HepG2 (cell line): ENCODE results near the gene NKPD1. TPM values are rescaled to one million over a fixed set of nuclear protein-coding genes. Genes with fewer than 3 reads are reported as not detected.

Source experiments
- ATAC-seq: fragments of 200-7000 bp; cut with Tn5 transposase; 3 replicates; pipeline ENCODE4 v1.9.1; 2020; ENCODE audit warnings: mild to moderate bottlenecking, moderate library complexity
- BruUV-seq: library from RNA; stranded (reverse); fragments of 400-500 nt; replicated peaks from 2 replicates; lab custom pipeline; 2021; lab: Mats Ljungman, UMichigan
- CTCF ChIA-PET: fragments of 300-600 bp; formaldehyde crosslinking; extraction: SDS; loops from one replicate; lab custom pipeline; 2021; ENCODE audit warnings: low total read pairs, inconsistent platforms, low intra/inter-chr PET ratio; lab: Yijun Ruan, JAX
- POLR2A ChIA-PET: fragments of 350-600 bp; sonication (Branson Sonifier 250); formaldehyde crosslinking; loops from one replicate; lab custom pipeline; 2020; ENCODE audit warnings: antibody characterized with exemption, inconsistent platforms; lab: Yijun Ruan, JAX
- DNase-seq: peaks from one replicate; pipeline ENCODE4 v3.0.0-alpha.2; 2015; ENCODE audit warnings: low spot score
- FAIRE-seq: peaks from 3 replicates; lab custom pipeline; 2011; peaks lifted over from hg19 to GRCh38; lab: Jason Lieb, UNC
- H2AFZ ChIP-seq: one replicate; pipeline ENCODE4 v1.6.1; 2011; ENCODE audit warnings: low read length, inconsistent platforms
- H3K27ac ChIP-seq: fragments of 300-600 bp; 3 replicates; pipeline ENCODE4 v1.8.0; 2011; ENCODE audit warnings: mixed run types, mild to moderate bottlenecking, mixed read lengths, low read length, inconsistent platforms; ENCODE audit not compliant: insufficient read depth; ENCODE audit errors: extremely low read length
- H3K27me3 ChIP-seq, 2 experiments: fragments of 200-600 bp in 1 of 2; 2 replicates in 1 of 2; 3 replicates in 1 of 2; pipeline versions ENCODE4 v1.6.0 to v1.8.0; 2011; ENCODE audit warnings: low read length in 2 of 2, mild to moderate bottlenecking in 2 of 2, moderate library complexity in 2 of 2, inconsistent platforms in 1 of 2; ENCODE audit not compliant: insufficient read depth in 2 of 2, control insufficient read depth in 1 of 2
- H3K36me3 ChIP-seq, 2 experiments: fragments of 200-600 bp in 1 of 2; replicated peaks in 1 of 2; 2 replicates in 1 of 2; 3 replicates in 1 of 2; pipeline versions ENCODE4 v1.5.1 to v1.8.0; 2011; ENCODE audit warnings: low read length in 2 of 2, inconsistent platforms in 1 of 2; ENCODE audit not compliant: insufficient read depth in 2 of 2, control insufficient read depth in 1 of 2
- H3K4me1 ChIP-seq: 2 replicates; pipeline ENCODE4 v1.5.1; 2012; ENCODE audit warnings: low read length, inconsistent platforms; ENCODE audit not compliant: insufficient read depth
- H3K4me2 ChIP-seq: 2 replicates; pipeline ENCODE4 v1.6.0; 2011; ENCODE audit warnings: low read depth, low read length, inconsistent platforms
- H3K4me3 ChIP-seq, 3 experiments: fragments of 200-600 bp in 1 of 3; sonication (generic), shearing (Covaris generic) in 1 of 3; replicated peaks in 1 of 3; 2 replicates each; pipeline ENCODE4 v1.5.1; 2011 to 2016; ENCODE audit warnings: low read length in 3 of 3, inconsistent platforms in 2 of 3, low read depth in 2 of 3, mild to moderate bottlenecking in 2 of 3, control low read depth in 1 of 3, mixed read lengths in 1 of 3; ENCODE audit not compliant: insufficient read depth in 1 of 3
- H3K79me2 ChIP-seq: one replicate; pipeline ENCODE4 v1.6.1; 2011; ENCODE audit warnings: low read length, inconsistent platforms; ENCODE audit not compliant: insufficient read depth
- H3K9ac ChIP-seq: 2 replicates; pipeline ENCODE4 v1.6.0; 2011; ENCODE audit warnings: mild to moderate bottlenecking, low read depth, low read length, inconsistent platforms; ENCODE audit not compliant: insufficient read depth
- H3K9me3 ChIP-seq: 2 replicates; pipeline ENCODE4 v1.5.1; 2012; ENCODE audit warnings: mild to moderate bottlenecking, low read length
- H4K20me1 ChIP-seq: 2 replicates; pipeline ENCODE4 v1.6.0; 2011; ENCODE audit warnings: inconsistent platforms, mild to moderate bottlenecking, low read length, moderate library complexity; ENCODE audit not compliant: insufficient read depth
- CBX5 ChIP-seq: sonication (generic); formaldehyde crosslinking; IDR thresholded peaks from 2 replicates; pipeline ENCODE4 v1.4.0; 2020; ENCODE audit warnings: missing genetic modification reagents, borderline replicate concordance
- HDAC6 ChIP-seq: fragments of 200-600 bp; sonication (generic); IDR thresholded peaks from 2 replicates; pipeline ENCODE4 v1.7.0; 2017; ENCODE audit warnings: mild to moderate bottlenecking, antibody characterized with exemption, low read length, low read depth
- NFE2L2 ChIP-seq: fragments of 150-350 bp; IDR thresholded peaks from 2 replicates; pipeline ENCODE4 v1.6.1; 2014; ENCODE audit warnings: low read length
- NFIB ChIP-seq: sonication (generic); formaldehyde crosslinking; IDR thresholded peaks from 2 replicates; pipeline ENCODE4 v1.9.0; 2021; ENCODE audit warnings: missing genetic modification reagents, mild to moderate bottlenecking, borderline replicate concordance
- SOX5 ChIP-seq: IDR thresholded peaks from 2 replicates; pipeline ENCODE4 v1.6.1; 2016; ENCODE audit warnings: borderline replicate concordance
- TSC22D2 ChIP-seq: sonication (generic); formaldehyde crosslinking; IDR thresholded peaks from 2 replicates; pipeline ENCODE4 v1.5.1; 2020; ENCODE audit warnings: missing genetic modification reagents, mild to moderate bottlenecking, borderline replicate concordance
- ZBTB7A ChIP-seq: sonication (generic); formaldehyde crosslinking; IDR thresholded peaks from 2 replicates; pipeline ENCODE4 v1.8.0; 2022; ENCODE audit warnings: mild to moderate bottlenecking, missing genetic modification reagents
- ZNF543 ChIP-seq: sonication (generic); formaldehyde crosslinking; IDR thresholded peaks from 2 replicates; pipeline ENCODE4 v1.4.0; 2020; ENCODE audit warnings: mild to moderate bottlenecking, missing genetic modification reagents
- ZNF550 ChIP-seq: sonication (generic); formaldehyde crosslinking; IDR thresholded peaks from 2 replicates; pipeline ENCODE4 v1.4.0; 2020; ENCODE audit warnings: mild to moderate bottlenecking, missing genetic modification reagents, borderline replicate concordance
- ZNF556 ChIP-seq: sonication (generic); formaldehyde crosslinking; IDR thresholded peaks from 2 replicates; pipeline ENCODE4 v1.4.0; 2020; ENCODE audit warnings: mild to moderate bottlenecking, missing genetic modification reagents, borderline replicate concordance
- ZNF839 ChIP-seq: sonication (generic); formaldehyde crosslinking; IDR thresholded peaks from 2 replicates; pipeline ENCODE4 v1.4.0; 2020; ENCODE audit warnings: missing genetic modification reagents, mild to moderate bottlenecking, borderline replicate concordance
- WGBS: methylation state at CpG from one replicate; pipeline ENCODE4 v1.1.6; 2017; ENCODE audit warnings: low lambda C conversion rate; 5-methylcytosine and 5-hydroxymethylcytosine counted together
- in situ Hi-C: cut with HindIII; loops from 2 replicates; pipeline ENCODE4 v1.10.0; 2017; ENCODE audit warnings: low pct_unique_long_range_greater_than_20kb; ENCODE audit not compliant: extremely low pct_ligation_motif_present
- intact Hi-C: fragments of 100-400 bp; cut with micrococcal nuclease; formaldehyde crosslinking; loops from one replicate; pipeline ENCODE4 v1.10.0; 2022; ENCODE audit not compliant: unreplicated experiment
- polyA plus RNA-seq, 8 experiments: library from polyadenylated mRNA; depleted of rRNA in 3 of 8; stranded (reverse) in 7 of 8; unstranded in 1 of 8; fragments of >200 nt; fragmentation: Illumina TruSeq in 4 of 8; extraction: Trizol in 4 of 8; gene quantifications; 2 replicates each; pipeline versions ENCODE4 v1.2.1 to v1.2.3, GENCODE V29; 2011 to 2016; ENCODE audit warnings: low read depth in 4 of 8, missing spikeins in 1 of 8, mixed read lengths in 1 of 8; ENCODE audit not compliant: insufficient read depth in 1 of 8
- total RNA-seq, 5 experiments: library from RNA; depleted of rRNA; stranded (reverse); fragments of >200 nt; fragmentation: Illumina TruSeq; extraction: Trizol; gene quantifications; 2 replicates each; pipeline ENCODE4 v1.2.3, GENCODE V29; 2016; ENCODE audit warnings: low read depth in 1 of 5
- TF ChIP-seq, protein P1 (sequence below): sonication (generic); formaldehyde crosslinking; IDR thresholded peaks from 2 replicates; pipeline ENCODE4 v1.9.0; 2022; ENCODE audit warnings: low read depth, missing genetic modification reagents
- TF ChIP-seq, protein P2 (sequence below): sonication (generic); formaldehyde crosslinking; IDR thresholded peaks from 2 replicates; pipeline ENCODE4 v1.8.0; 2022; ENCODE audit warnings: mild to moderate bottlenecking, missing genetic modification reagents, moderate library complexity
- TF ChIP-seq, protein P3 (sequence below): sonication (generic); formaldehyde crosslinking; IDR thresholded peaks from 2 replicates; pipeline ENCODE4 v1.4.0; 2020; ENCODE audit warnings: missing genetic modification reagents
- TF ChIP-seq, protein P4 (sequence below): IDR thresholded peaks from 2 replicates; pipeline ENCODE4 v1.6.1; 2016; ENCODE audit warnings: low read depth, control low read depth

Gene NKPD1
- total and polyA plus RNA-seq, 2 of the 13 experiments (the other 11 are each of a cell fraction or from before 2014, with no cell fraction given): 0.03 TPM; not detected in 1

DNA sequence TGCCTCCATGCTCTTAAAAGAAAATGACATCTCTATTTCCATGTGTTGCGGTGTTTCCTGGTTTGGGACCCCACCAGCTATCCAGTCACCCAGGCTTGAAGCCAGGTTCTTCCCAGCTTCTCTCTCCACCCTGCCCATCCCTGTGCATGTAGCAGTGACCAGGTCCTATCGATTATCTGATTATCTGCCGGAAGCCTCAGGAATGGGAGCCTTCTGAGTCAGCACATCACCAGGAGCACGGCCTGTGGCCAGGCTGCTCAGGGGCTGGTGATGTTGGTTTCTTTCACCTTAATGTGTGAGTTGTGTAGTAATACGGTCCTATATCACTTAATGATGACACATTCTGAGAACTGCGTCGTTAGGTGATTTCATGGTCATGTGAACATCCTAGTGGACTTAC lies 34.1 kb downstream of the NKPD1 start (continued):
- no peak for TF ChIP-seq CBX5 (CRISPR knock-in tag)
- TF ChIP-seq, protein P1, sequence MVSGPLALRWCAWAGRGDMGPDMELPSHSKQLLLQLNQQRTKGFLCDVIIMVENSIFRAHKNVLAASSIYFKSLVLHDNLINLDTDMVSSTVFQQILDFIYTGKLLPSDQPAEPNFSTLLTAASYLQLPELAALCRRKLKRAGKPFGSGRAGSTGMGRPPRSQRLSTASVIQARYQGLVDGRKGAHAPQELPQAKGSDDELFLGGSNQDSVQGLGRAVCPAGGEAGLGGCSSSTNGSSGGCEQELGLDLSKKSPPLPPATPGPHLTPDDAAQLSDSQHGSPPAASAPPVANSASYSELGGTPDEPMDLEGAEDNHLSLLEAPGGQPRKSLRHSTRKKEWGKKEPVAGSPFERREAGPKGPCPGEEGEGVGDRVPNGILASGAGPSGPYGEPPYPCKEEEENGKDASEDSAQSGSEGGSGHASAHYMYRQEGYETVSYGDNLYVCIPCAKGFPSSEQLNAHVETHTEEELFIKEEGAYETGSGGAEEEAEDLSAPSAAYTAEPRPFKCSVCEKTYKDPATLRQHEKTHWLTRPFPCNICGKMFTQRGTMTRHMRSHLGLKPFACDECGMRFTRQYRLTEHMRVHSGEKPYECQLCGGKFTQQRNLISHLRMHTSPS (CRISPR knock-in tag): no peak

DNA sequence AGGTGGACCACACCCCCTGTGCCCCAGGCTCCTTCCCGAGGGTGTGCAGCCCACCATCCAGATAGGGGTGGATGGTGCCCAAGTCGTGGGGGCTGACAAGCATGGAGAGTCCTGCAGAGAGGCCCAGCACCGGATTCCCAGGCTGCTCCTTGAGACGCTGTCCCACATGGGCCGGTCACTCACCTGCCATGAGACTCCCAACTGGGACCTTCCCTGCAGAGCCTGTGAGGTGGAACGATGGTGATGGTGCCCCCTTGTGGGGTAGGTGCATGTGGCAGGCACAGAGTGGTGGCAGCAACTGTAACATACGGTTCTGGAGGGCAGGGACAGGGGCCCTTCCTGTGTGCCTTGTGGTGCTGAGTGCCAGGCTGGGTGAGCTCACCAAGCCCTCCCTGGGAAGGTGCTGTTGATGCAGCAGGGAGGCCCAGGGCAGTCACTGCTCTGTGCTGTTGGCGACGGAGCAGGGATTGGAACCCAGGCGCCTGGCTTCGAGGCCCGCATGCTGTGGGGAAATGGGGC lies 34.7 kb downstream of the NKPD1 start:
- Histone ChIP-seq H3K4me1 (peaks cover 31% of the 10 kb centered on the region), H3K4me3 (no peak overlapping the region), H3K9me3 (no peaks in the 10 kb centered on the region), H3K27ac (no peak overlapping the region), H3K4me2 (no peak overlapping the region), H3K36me3 (peaks cover 9 to 15% of the 10 kb centered on the region in 2 experiments; a peak in 3 of 5 replicates), H3K9ac (no peak overlapping the region), H3K79me2 (peaks cover 42% of the 10 kb centered on the region), H4K20me1 (peaks cover 23% of the 10 kb centered on the region; the same call in 1 of the 2 replicates), H3K27me3 (no peaks in the 10 kb centered on the region), H2AFZ (no peak overlapping the region)
- FAIRE-seq: peak; percentile 91
- POLR2A ChIA-PET: interaction anchor here (0.9 to 1.1 kb wide), 3 partner anchors 10 to 47 kb away, joined by 3 to 5 read pairs (median 4); partner anchors contain the start of genes GEMIN7 and PPP1R37
- BruUV-seq: no TSS peak
- CTCF ChIA-PET: interaction anchor here (1.0 to 1.4 kb wide), 3 partner anchors 22 to 109 kb away, joined by 3 to 7 read pairs (median 4); no protein-coding TSS in a partner anchor
- DNase-seq: peak; percentile 65
- intact Hi-C loops: loop anchor here (1.0 to 5.0 kb wide), 3 partner anchors 22 to 109 kb away; partner anchors contain the start of genes GEMIN7 and ZNF296
- in situ Hi-C loops: loop anchor here (10.0 kb wide), 1 partner anchor 111 kb away; no protein-coding TSS in a partner anchor
- ATAC-seq: peak; percentile 84
- WGBS: 52% methylated on average over 2 of the region's 12 CpGs
- TF ChIP-seq, protein P2, sequence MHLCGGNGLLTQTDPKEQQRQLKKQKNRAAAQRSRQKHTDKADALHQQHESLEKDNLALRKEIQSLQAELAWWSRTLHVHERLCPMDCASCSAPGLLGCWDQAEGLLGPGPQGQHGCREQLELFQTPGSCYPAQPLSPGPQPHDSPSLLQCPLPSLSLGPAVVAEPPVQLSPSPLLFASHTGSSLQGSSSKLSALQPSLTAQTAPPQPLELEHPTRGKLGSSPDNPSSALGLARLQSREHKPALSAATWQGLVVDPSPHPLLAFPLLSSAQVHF (CRISPR knock-in tag): no peak
- TF ChIP-seq ZNF543 (CRISPR knock-in tag): no peak
- no peak for TF ChIP-seq ZNF839 (CRISPR knock-in tag)
- no peak for TF ChIP-seq NFE2L2
- no peak for TF ChIP-seq NFIB (CRISPR knock-in tag)
- 0 out of 2 replicates have a peak, but pooled peaks have one; percentile 43 for TF ChIP-seq TSC22D2
- no peak for TF ChIP-seq ZBTB7A (CRISPR knock-in tag)
- TF ChIP-seq ZNF550 (CRISPR knock-in tag): no peak; the same call in 1 of the 2 replicates
- TF ChIP-seq, protein P3, sequence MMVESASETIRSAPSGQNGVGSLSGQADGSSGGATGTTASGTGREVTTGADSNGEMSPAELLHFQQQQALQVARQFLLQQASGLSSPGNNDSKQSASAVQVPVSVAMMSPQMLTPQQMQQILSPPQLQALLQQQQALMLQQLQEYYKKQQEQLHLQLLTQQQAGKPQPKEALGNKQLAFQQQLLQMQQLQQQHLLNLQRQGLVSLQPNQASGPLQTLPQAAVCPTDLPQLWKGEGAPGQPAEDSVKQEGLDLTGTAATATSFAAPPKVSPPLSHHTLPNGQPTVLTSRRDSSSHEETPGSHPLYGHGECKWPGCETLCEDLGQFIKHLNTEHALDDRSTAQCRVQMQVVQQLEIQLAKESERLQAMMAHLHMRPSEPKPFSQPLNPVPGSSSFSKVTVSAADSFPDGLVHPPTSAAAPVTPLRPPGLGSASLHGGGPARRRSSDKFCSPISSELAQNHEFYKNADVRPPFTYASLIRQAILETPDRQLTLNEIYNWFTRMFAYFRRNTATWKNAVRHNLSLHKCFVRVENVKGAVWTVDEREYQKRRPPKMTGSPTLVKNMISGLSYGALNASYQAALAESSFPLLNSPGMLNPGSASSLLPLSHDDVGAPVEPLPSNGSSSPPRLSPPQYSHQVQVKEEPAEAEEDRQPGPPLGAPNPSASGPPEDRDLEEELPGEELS (CRISPR knock-in tag): no peak
- TF ChIP-seq, protein P4, sequence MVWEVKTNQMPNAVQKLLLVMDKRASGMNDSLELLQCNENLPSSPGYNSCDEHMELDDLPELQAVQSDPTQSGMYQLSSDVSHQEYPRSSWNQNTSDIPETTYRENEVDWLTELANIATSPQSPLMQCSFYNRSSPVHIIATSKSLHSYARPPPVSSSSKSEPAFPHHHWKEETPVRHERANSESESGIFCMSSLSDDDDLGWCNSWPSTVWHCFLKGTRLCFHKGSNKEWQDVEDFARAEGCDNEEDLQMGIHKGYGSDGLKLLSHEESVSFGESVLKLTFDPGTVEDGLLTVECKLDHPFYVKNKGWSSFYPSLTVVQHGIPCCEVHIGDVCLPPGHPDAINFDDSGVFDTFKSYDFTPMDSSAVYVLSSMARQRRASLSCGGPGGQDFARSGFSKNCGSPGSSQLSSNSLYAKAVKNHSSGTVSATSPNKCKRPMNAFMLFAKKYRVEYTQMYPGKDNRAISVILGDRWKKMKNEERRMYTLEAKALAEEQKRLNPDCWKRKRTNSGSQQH (CRISPR knock-in tag): no peak
- TF ChIP-seq HDAC6: no peak
- no peak for TF ChIP-seq SOX5 (CRISPR knock-in tag)
- 0 out of 2 replicates have a peak, but pooled peaks have one; percentile 48 for TF ChIP-seq ZNF556 (CRISPR knock-in tag)
